Stimulated activated naive CD8-positive, alpha-beta T cell treated with anti-CD3 and anti-CD28 coated beads, Interleukin-15, Interleukin-2, amounts not matched to agents 100 ng/mL and 50 ng/mL, for 24 hours (primary cell): ENCODE results near the gene TTK.

ENCODE experiments used
- H3K27ac Mint-ChIP-seq: one replicate; pipeline ENCODE4 v1.8.0; 2021; ENCODE audit warnings: mild to moderate bottlenecking, mixed read lengths
- H3K27me3 Mint-ChIP-seq: one replicate; pipeline ENCODE4 v1.8.0; 2021; ENCODE audit warnings: mixed read lengths
- H3K36me3 Mint-ChIP-seq: one replicate; pipeline ENCODE4 v1.8.0; 2021; ENCODE audit warnings: low read depth, mixed read lengths
- H3K4me1 Mint-ChIP-seq: one replicate; pipeline ENCODE4 v1.8.0; 2021; ENCODE audit warnings: low read depth, mixed read lengths
- H3K4me3 Mint-ChIP-seq: one replicate; pipeline ENCODE4 v1.8.0; 2021; ENCODE audit warnings: mild to moderate bottlenecking, mixed read lengths
- H3K9me3 Mint-ChIP-seq: one replicate; pipeline ENCODE4 v1.8.0; 2021; ENCODE audit warnings: mixed read lengths

The TTK gene

GRCh38 chr6:80088637-80089036, 84.2 kb downstream of the TTK start:
- no peak overlapping the region for H3K27ac Mint-ChIP-seq
- no peaks in the 10 kb centered on the region for H3K4me1 Mint-ChIP-seq
- no peaks in the 10 kb centered on the region for H3K9me3 Mint-ChIP-seq
- peaks cover 10% of the 10 kb centered on the region for H3K27me3 Mint-ChIP-seq
- H3K4me3 Mint-ChIP-seq: no peak overlapping the region
- H3K36me3 Mint-ChIP-seq: no peaks in the 10 kb centered on the region

- Mint-ChIP-seq H3K4me3 (no peak overlapping the region), H3K27ac (no peak overlapping the region), H3K4me1 (no peaks in the 10 kb centered on the region), H3K9me3 (no peaks in the 10 kb centered on the region), H3K36me3 (no peaks in the 10 kb centered on the region), H3K27me3 (peaks cover 10% of the 10 kb centered on the region)
Measured at GRCh38 chr6:80091506-80091905, 87.1 kb downstream of the TTK start.
